ENCODE results near the gene WDR62. TPM values are rescaled to one million over a fixed set of nuclear protein-coding genes. Genes with fewer than 3 reads are reported as not detected.

The WDR62 gene
- total RNA-seq, 1 experiment from 2014 or later, result 32.9 TPM

- intact Hi-C loops (cut with micrococcal nuclease; ENCODE audit: unreplicated experiment), result no loop called here
- no peaks in the 10 kb centered on the region for H3K27me3 Mint-ChIP-seq (ENCODE audit: insufficient read depth, unreplicated experiment)
- BruUV-seq (replicated peaks), result no TSS peak
- H3K27ac Mint-ChIP-seq (ENCODE audit: unreplicated experiment), result no peak overlapping the region
- no peaks in the 10 kb centered on the region for H3K9me3 Mint-ChIP-seq (ENCODE audit: unreplicated experiment)
- H3K4me3 Mint-ChIP-seq (ENCODE audit: unreplicated experiment), result no peak overlapping the region
- H3K4me3 ChIP-seq (ENCODE audit: low read depth, low read length), result no peak overlapping the region
- no peaks in the 10 kb centered on the region for H3K9me3 ChIP-seq
- CTCF ChIA-PET, result no interaction called here
- H3K4me1 Mint-ChIP-seq (ENCODE audit: low read depth, unreplicated experiment), result no peaks in the 10 kb centered on the region
- POLR2A ChIA-PET, result interaction anchor here (0.6 to 1.7 kb wide), 2 partner anchors 8 to 72 kb away, joined by 4 read pairs; partner anchors contain the start of gene POLR2I
- H3K36me3 Mint-ChIP-seq (ENCODE audit: insufficient read depth, unreplicated experiment), result peaks cover 25% of the 10 kb centered on the region
- TF ChIP-seq CTCF (IDR thresholded peaks at IDR 0.05; ENCODE audit: insufficient read depth in 1 of 2, low read depth in 1 of 2, low read length in 1 of 2, severe bottlenecking in 1 of 2, unreplicated experiment in 1 of 2), result no peak
- H3K27me3 ChIP-seq (replicated peaks; ENCODE audit: control insufficient read depth, insufficient read depth, low read length), result no peaks in the 10 kb centered on the region
- DNase-seq, result no peak
- H3K4me1 ChIP-seq, result no peaks in the 10 kb centered on the region
- H3K36me3 ChIP-seq (ENCODE audit: control insufficient read depth, insufficient read depth, low read length), result no peaks in the 10 kb centered on the region; the same call in 1 of the 2 replicates
Measured at GRCh38 chr19:36106441-36106840, 51.7 kb downstream of the WDR62 start.

- Mint-ChIP-seq H3K9me3 (ENCODE audit: unreplicated experiment) (no peaks in the 10 kb centered on the region), H3K27me3 (ENCODE audit: insufficient read depth, unreplicated experiment) (no peaks in the 10 kb centered on the region), H3K27ac (ENCODE audit: unreplicated experiment) (peak overlapping the region; percentile 67), H3K4me3 (ENCODE audit: unreplicated experiment) (no peak overlapping the region), H3K36me3 (ENCODE audit: insufficient read depth, unreplicated experiment) (peaks cover 25% of the 10 kb centered on the region), H3K4me1 (ENCODE audit: low read depth, unreplicated experiment) (no peaks in the 10 kb centered on the region)
- Histone ChIP-seq H3K9me3 (no peaks in the 10 kb centered on the region), H3K4me3 (ENCODE audit: low read depth, low read length) (no peak overlapping the region), H3K27me3 (replicated peaks; ENCODE audit: control insufficient read depth, insufficient read depth, low read length) (no peaks in the 10 kb centered on the region), H3K36me3 (ENCODE audit: control insufficient read depth, insufficient read depth, low read length) (no peaks in the 10 kb centered on the region; the same call in 1 of the 2 replicates), H3K4me1 (no peaks in the 10 kb centered on the region)
- TF ChIP-seq CTCF (IDR thresholded peaks at IDR 0.05; ENCODE audit: insufficient read depth in 1 of 2, low read depth in 1 of 2, low read length in 1 of 2, severe bottlenecking in 1 of 2, unreplicated experiment in 1 of 2), result no peak
- BruUV-seq (replicated peaks), result no TSS peak
- POLR2A ChIA-PET, result interaction anchor here (1.7 kb wide), 1 partner anchor 8 kb away, joined by 4 read pairs; the partner anchor contains the start of gene POLR2I
- CTCF ChIA-PET, result interaction anchor here (0.6 kb wide), 1 partner anchor 63 kb away, joined by 6 read pairs; no protein-coding TSS in a partner anchor
- DNase-seq, result no peak
- intact Hi-C loops (cut with micrococcal nuclease; ENCODE audit: unreplicated experiment), result no loop called here
Measured at GRCh38 chr19:36106991-36107390, 52.3 kb downstream of the WDR62 start.

- TF ChIP-seq CTCF (IDR thresholded peaks at IDR 0.05; ENCODE audit: insufficient read depth in 1 of 2, low read depth in 1 of 2, low read length in 1 of 2, severe bottlenecking in 1 of 2, unreplicated experiment in 1 of 2), result no peak
- Mint-ChIP-seq H3K9me3 (ENCODE audit: unreplicated experiment) (no peaks in the 10 kb centered on the region), H3K27me3 (ENCODE audit: insufficient read depth, unreplicated experiment) (no peaks in the 10 kb centered on the region), H3K4me3 (ENCODE audit: unreplicated experiment) (no peak overlapping the region), H3K4me1 (ENCODE audit: low read depth, unreplicated experiment) (peaks cover 6% of the 10 kb centered on the region), H3K36me3 (ENCODE audit: insufficient read depth, unreplicated experiment) (peaks cover 27% of the 10 kb centered on the region), H3K27ac (ENCODE audit: unreplicated experiment) (no peak overlapping the region)
- no peak overlapping the region for H3K4me3 ChIP-seq (ENCODE audit: low read depth, low read length)
- intact Hi-C loops (cut with micrococcal nuclease; ENCODE audit: unreplicated experiment), result no loop called here
- ChIA-PET CTCF (no interaction called here), POLR2A (no interaction called here)
- DNase-seq, result no peak
- H3K4me1 ChIP-seq, result 0 out of 2 replicates have a peak, but pooled peaks cover 3% of the 10 kb centered on the region
- no TSS peak for BruUV-seq (replicated peaks)
- H3K9me3 ChIP-seq, result no peaks in the 10 kb centered on the region
- H3K27me3 ChIP-seq (replicated peaks; ENCODE audit: control insufficient read depth, insufficient read depth, low read length), result no peaks in the 10 kb centered on the region
- H3K36me3 ChIP-seq (ENCODE audit: control insufficient read depth, insufficient read depth, low read length), result peaks cover 8% of the 10 kb centered on the region
Measured at GRCh38 chr19:36108684-36109083, 54.0 kb downstream of the WDR62 start.

Measured in Caco-2 (cell line).